GM18519 (cell line): Measurements from ENCODE around the gene TTLL10.

Experiments used
- ATAC-seq: cut with Tn5 transposase; IDR thresholded peaks from one replicate; pipeline ENCODE4 v1.9.1; 2021; ENCODE audit warnings: mild to moderate bottlenecking, moderate library complexity; ENCODE audit not compliant: unreplicated experiment, low FRiP score

TTLL10 gene

GRCh38 chr1:1173793-1174415 is at the start of gene TTLL10:
TSS of gene TTLL10 (plus strand) at chr1:1173880. CDS start at chr1:1179216, 5,336 bp downstream.
- no peak for ATAC-seq

GRCh38 chr1:1124508-1124785 is 49.2 kb upstream of the TTLL10 start:
- no peak for ATAC-seq

GRCh38 chr1:1124786-1125642 is 48.7 kb upstream of the TTLL10 start:
- ATAC-seq: no peak

- ATAC-seq: no peak
These were observed 47.7 kb upstream of the TTLL10 start for GRCh38 chr1:1125945-1126344.

GRCh38 chr1:1127551-1128451 is 45.9 kb upstream of the TTLL10 start:
- ATAC-seq: no peak

GRCh38 chr1:1128454-1129139 is 45.1 kb upstream of the TTLL10 start:
- ATAC-seq: no peak

GRCh38 chr1:1129381-1129821 is 44.3 kb upstream of the TTLL10 start:
- no peak for ATAC-seq

- no peak for ATAC-seq
These were observed 43.2 kb upstream of the TTLL10 start for GRCh38 chr1:1130206-1131120.

GRCh38 chr1:1132042-1132950 is 41.4 kb upstream of the TTLL10 start:
- no peak for ATAC-seq

- ATAC-seq: no peak
These were observed 40.5 kb upstream of the TTLL10 start for GRCh38 chr1:1132956-1133750.

GRCh38 chr1:1134300-1134970 is 39.2 kb upstream of the TTLL10 start:
- ATAC-seq: no peak

GRCh38 chr1:1135339-1136136 is 38.1 kb upstream of the TTLL10 start:
- no peak for ATAC-seq

GRCh38 chr1:1136547-1137230 is 37.0 kb upstream of the TTLL10 start:
- ATAC-seq: no peak

GRCh38 chr1:1137256-1138045 is 36.2 kb upstream of the TTLL10 start:
- ATAC-seq: no peak

GRCh38 chr1:1140673-1141072 is 33.0 kb upstream of the TTLL10 start:
- ATAC-seq: no peak
